ENCODE measurements around the gene FOCAD.
A peak's percentile ranks its signal among the peaks of the same experiment; 100 is the strongest.

Gene FOCAD

GRCh38 chr9:20689833-20690232 lies 5.8 kb downstream of the FOCAD start:
- CTCF ChIA-PET: interaction anchor here (0.6 to 1.6 kb wide), 2 partner anchors 65 to 655 kb away, joined by 3 to 5 read pairs; no protein-coding TSS in a partner anchor
- H3K4me1 ChIP-seq (ENCODE audit: control insufficient read depth, insufficient read depth, low read length): peaks cover 7% of the 10 kb centered on the region; the same call in 1 of the 2 replicates
- TF ChIP-seq ZNF521 (tag by site-specific recombination; IDR thresholded peaks at IDR 0.05): no peak
- no peak for TF ChIP-seq FEZF1 (tag by site-specific recombination; IDR thresholded peaks at IDR 0.05)
- TF ChIP-seq ZNF530 (tag by site-specific recombination; IDR thresholded peaks at IDR 0.05; ENCODE audit: low read depth): no peak
- no peak for TF ChIP-seq ZNF121 (tag by site-specific recombination; IDR thresholded peaks at IDR 0.05)
- no peak for TF ChIP-seq ZXDB (tag by site-specific recombination; IDR thresholded peaks at IDR 0.05)
- no peak for TF ChIP-seq ZBTB7A (tag by site-specific recombination; IDR thresholded peaks at IDR 0.05; ENCODE audit: low read depth)
- no peaks in the 10 kb centered on the region for H3K9me3 ChIP-seq (ENCODE audit: control insufficient read depth, insufficient read depth, low read depth, low read length)
- POLR2A ChIA-PET: no interaction called here
- no peaks in the 10 kb centered on the region for H3K36me3 ChIP-seq (ENCODE audit: control insufficient read depth in 2 of 2, insufficient read depth in 1 of 2, low read length in 2 of 2)
- no peak overlapping the region for H3K27ac ChIP-seq (ENCODE audit: extremely low read depth, low read depth, low read length)
- H3K4me3 ChIP-seq (ENCODE audit: low read depth, low read length): no peak overlapping the region

DNA sequence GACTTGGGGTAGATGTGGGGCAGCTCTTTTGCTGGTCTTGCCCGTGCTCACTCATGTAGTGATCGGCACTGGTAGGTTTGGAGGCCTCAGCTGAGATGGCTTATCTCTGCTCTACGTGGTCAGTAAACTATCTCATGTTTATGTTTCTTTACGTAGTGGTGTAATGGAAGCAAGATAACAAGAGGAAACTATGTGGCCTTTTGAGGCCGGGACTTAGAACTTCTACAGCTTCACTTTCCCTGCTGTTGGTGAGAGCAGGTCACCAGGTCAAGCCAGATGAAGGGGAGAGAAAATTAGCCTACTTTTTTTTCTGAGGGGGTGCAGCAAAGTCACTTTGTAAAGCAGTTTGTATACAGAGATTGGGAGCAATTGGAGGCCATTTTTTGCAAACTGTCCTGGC lies 8.5 kb downstream of the FOCAD start:
- no peak overlapping the region for H3K4me3 ChIP-seq (ENCODE audit: low read depth, low read length)
- ChIA-PET CTCF (interaction anchor here (0.6 kb wide), 1 partner anchor 13 kb away, joined by 3 read pairs; no protein-coding TSS in a partner anchor), POLR2A (interaction anchor here (0.8 to 1.6 kb wide), 3 partner anchors 8 to 70 kb away, joined by 5 to 9 read pairs (median 7); partner anchors contain the start of genes FOCAD and MLLT3)
- H3K4me1 ChIP-seq (ENCODE audit: control insufficient read depth, insufficient read depth, low read length): peaks cover 3% of the 10 kb centered on the region; the same call in 1 of the 2 replicates
- no peak overlapping the region for H3K27ac ChIP-seq (ENCODE audit: extremely low read depth, low read depth, low read length)
- TF ChIP-seq, protein P1, sequence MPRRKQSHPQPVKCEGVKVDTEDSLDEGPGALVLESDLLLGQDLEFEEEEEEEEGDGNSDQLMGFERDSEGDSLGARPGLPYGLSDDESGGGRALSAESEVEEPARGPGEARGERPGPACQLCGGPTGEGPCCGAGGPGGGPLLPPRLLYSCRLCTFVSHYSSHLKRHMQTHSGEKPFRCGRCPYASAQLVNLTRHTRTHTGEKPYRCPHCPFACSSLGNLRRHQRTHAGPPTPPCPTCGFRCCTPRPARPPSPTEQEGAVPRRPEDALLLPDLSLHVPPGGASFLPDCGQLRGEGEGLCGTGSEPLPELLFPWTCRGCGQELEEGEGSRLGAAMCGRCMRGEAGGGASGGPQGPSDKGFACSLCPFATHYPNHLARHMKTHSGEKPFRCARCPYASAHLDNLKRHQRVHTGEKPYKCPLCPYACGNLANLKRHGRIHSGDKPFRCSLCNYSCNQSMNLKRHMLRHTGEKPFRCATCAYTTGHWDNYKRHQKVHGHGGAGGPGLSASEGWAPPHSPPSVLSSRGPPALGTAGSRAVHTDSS (tag by site-specific recombination; IDR thresholded peaks at IDR 0.05): no peak
- TF ChIP-seq TRIM28 (IDR thresholded peaks at IDR 0.05; ENCODE audit: borderline replicate concordance, low read length) (peak; percentile 86), ZNF335 (tag by site-specific recombination; conservative IDR thresholded peaks at IDR 0.05) (no peak), ZFP3 (tag by site-specific recombination; IDR thresholded peaks at IDR 0.05; ENCODE audit: low read depth) (no peak), ZNF707 (tag by site-specific recombination; IDR thresholded peaks at IDR 0.05) (no peak), ZNF157 (tag by site-specific recombination; IDR thresholded peaks at IDR 0.05) (no peak), SP3 (tag by site-specific recombination; IDR thresholded peaks at IDR 0.05) (no peak), ZNF843 (tag by site-specific recombination; IDR thresholded peaks at IDR 0.05) (no peak), ZBTB21 (tag by site-specific recombination; IDR thresholded peaks at IDR 0.05) (no peak), FEZF1 (tag by site-specific recombination; IDR thresholded peaks at IDR 0.05) (peak; percentile 61), SCRT1 (tag by site-specific recombination; IDR thresholded peaks at IDR 0.05; ENCODE audit: borderline replicate concordance) (no peak), ZNF280C (tag by site-specific recombination; IDR thresholded peaks at IDR 0.05) (no peak), ZNF561 (tag by site-specific recombination; IDR thresholded peaks at IDR 0.05; ENCODE audit: borderline replicate concordance) (no peak), ZNF394 (tag by site-specific recombination; IDR thresholded peaks at IDR 0.05; ENCODE audit: borderline replicate concordance) (no peak), ZNF629 (tag by site-specific recombination; IDR thresholded peaks at IDR 0.05) (peak; percentile 41; the same call in 1 of the 2 replicates), ZNF202 (tag by site-specific recombination; IDR thresholded peaks at IDR 0.05; ENCODE audit: borderline replicate concordance) (no peak), KLF1 (tag by site-specific recombination; IDR thresholded peaks at IDR 0.05) (no peak), TCF7L2 (IDR thresholded peaks at IDR 0.05; ENCODE audit: borderline replicate concordance, low read depth, low read length) (0 out of 2 replicates have a peak, but pooled peaks have one; percentile 23), ZNF585B (tag by site-specific recombination; IDR thresholded peaks at IDR 0.05) (no peak), KLF9 (tag by site-specific recombination; IDR thresholded peaks at IDR 0.05; ENCODE audit: low read depth) (no peak)
- TF ChIP-seq, protein P2, sequence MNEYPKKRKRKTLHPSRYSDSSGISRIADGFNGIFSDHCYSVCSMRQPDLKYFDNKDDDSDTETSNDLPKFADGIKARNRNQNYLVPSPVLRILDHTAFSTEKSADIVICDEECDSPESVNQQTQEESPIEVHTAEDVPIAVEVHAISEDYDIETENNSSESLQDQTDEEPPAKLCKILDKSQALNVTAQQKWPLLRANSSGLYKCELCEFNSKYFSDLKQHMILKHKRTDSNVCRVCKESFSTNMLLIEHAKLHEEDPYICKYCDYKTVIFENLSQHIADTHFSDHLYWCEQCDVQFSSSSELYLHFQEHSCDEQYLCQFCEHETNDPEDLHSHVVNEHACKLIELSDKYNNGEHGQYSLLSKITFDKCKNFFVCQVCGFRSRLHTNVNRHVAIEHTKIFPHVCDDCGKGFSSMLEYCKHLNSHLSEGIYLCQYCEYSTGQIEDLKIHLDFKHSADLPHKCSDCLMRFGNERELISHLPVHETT (tag by site-specific recombination; IDR thresholded peaks at IDR 0.05): no peak
- H3K36me3 ChIP-seq (ENCODE audit: control insufficient read depth in 2 of 2, insufficient read depth in 1 of 2, low read length in 2 of 2): no peaks in the 10 kb centered on the region
- no peaks in the 10 kb centered on the region for H3K9me3 ChIP-seq (ENCODE audit: control insufficient read depth, insufficient read depth, low read depth, low read length)

Measured in HEK293 (cell line).